Fibroblast of skin of right biceps (primary cell): ENCODE results near the gene DHRS3.
"Not testable (repeated sequence)": the region's sequence is repeated elsewhere in the genome, so short reads cannot be mapped to it uniquely, and the experiment has no call there.

Experiments
- DNase-seq: peaks from one replicate; pipeline ENCODE4 v3.0.0-alpha.2; 2013

DHRS3 gene

GRCh38 chr1:12537294-12537693, 80.7 kb downstream of the DHRS3 start:
- DNase-seq: no peak

GRCh38 chr1:12536023-12536639, 81.9 kb downstream of the DHRS3 start:
- DNase-seq: no peak

GRCh38 chr1:12532405-12533315, 85.3 kb downstream of the DHRS3 start:
- no peak for DNase-seq

- DNase-seq: no peak
Measured at GRCh38 chr1:12531179-12531499, 86.9 kb downstream of the DHRS3 start.

- DNase-seq: no peak
Measured at GRCh38 chr1:12530462-12531178, 87.4 kb downstream of the DHRS3 start.

GRCh38 chr1:12529640-12530174, 88.3 kb downstream of the DHRS3 start:
- DNase-seq: no peak

GRCh38 chr1:12528021-12528852, 89.8 kb downstream of the DHRS3 start:
- peak; percentile 34 for DNase-seq

GRCh38 chr1:12527564-12527963, 90.4 kb downstream of the DHRS3 start:
- DNase-seq: no peak

- no peak for DNase-seq
Measured at GRCh38 chr1:12525311-12526181, 92.5 kb downstream of the DHRS3 start.

- no peak for DNase-seq
Measured at GRCh38 chr1:12524266-12524665, 93.7 kb downstream of the DHRS3 start.

- not testable (repeated sequence) for DNase-seq
Measured at GRCh38 chr1:12522780-12523179, 95.2 kb downstream of the DHRS3 start.

- peak; percentile 11 for DNase-seq
Measured at GRCh38 chr1:12521096-12521495, 96.9 kb downstream of the DHRS3 start.

- no peak for DNase-seq
Measured at GRCh38 chr1:12519693-12520364, 98.2 kb downstream of the DHRS3 start.

- peak; percentile 44 for DNase-seq
Measured at GRCh38 chr1:12518931-12519692, 98.9 kb downstream of the DHRS3 start.
